Uterus (tissue), 2 donors: ENCODE measurements around the gene CDC7.

Experiments
- POLR2A ChIP-seq, 2 donors: fragments of 450-650 bp; IDR thresholded peaks; one replicate each; pipeline ENCODE4 v1.6.1; 2016; ENCODE audit warnings: antibody characterized with exemption in 2 of 2, mild to moderate bottlenecking in 1 of 2, moderate library complexity in 1 of 2
- TF ChIP-seq, protein P1 (sequence below), 4 experiments: fragments of 200-600 bp in 2 of 4; fragments of 450-650 bp in 2 of 4; sonication (generic) in 2 of 4; IDR thresholded peaks; one replicate each; pipeline ENCODE4 v1.5.1; 2016 to 2019; ENCODE audit warnings: antibody characterized with exemption in 4 of 4, mild to moderate bottlenecking in 2 of 4, moderate library complexity in 1 of 4

DNA sequence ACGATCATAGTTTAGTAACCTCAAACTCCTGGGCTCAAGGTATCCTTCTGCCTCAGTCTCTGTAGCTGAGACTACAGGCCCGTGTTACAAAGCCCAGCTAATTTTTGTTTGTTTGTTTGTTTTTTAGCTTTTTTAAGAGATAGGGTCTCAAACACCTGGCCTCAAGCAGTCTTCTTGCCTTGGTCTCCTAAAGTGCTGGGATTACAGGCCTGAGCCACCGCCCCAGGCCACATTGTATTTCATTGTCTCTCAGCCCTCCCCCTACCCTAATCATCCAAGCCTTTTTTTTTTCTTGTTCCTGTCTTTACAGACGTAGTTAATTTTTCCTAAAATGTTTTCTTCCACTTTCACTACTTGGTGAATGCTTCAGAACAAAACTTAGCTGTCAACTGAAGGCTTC, 5.4 kb downstream of the CDC7 start:
- TF ChIP-seq, protein P1, sequence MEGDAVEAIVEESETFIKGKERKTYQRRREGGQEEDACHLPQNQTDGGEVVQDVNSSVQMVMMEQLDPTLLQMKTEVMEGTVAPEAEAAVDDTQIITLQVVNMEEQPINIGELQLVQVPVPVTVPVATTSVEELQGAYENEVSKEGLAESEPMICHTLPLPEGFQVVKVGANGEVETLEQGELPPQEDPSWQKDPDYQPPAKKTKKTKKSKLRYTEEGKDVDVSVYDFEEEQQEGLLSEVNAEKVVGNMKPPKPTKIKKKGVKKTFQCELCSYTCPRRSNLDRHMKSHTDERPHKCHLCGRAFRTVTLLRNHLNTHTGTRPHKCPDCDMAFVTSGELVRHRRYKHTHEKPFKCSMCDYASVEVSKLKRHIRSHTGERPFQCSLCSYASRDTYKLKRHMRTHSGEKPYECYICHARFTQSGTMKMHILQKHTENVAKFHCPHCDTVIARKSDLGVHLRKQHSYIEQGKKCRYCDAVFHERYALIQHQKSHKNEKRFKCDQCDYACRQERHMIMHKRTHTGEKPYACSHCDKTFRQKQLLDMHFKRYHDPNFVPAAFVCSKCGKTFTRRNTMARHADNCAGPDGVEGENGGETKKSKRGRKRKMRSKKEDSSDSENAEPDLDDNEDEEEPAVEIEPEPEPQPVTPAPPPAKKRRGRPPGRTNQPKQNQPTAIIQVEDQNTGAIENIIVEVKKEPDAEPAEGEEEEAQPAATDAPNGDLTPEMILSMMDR (IDR thresholded peaks at IDR 0.05) = no peak
- no peak for TF ChIP-seq POLR2A (IDR thresholded peaks at IDR 0.05)
